Measurements from ENCODE around the gene PTPRN2.

- no peak for TF ChIP-seq HDAC2 (IDR thresholded peaks at IDR 0.05; ENCODE audit: borderline replicate concordance in 1 of 2, low read depth in 2 of 2, low read length in 2 of 2)
- TF ChIP-seq POLR2AphosphoS5 (IDR thresholded peaks at IDR 0.05; ENCODE audit: low read depth, low read length), result no peak
These were observed 1065.4 kb downstream of the PTPRN2 start for GRCh38 chr7:157522189-157522588.

All from H1 (cell line).